ENCODE data around the gene NFKBIE. TPM values are rescaled to one million over a fixed set of nuclear protein-coding genes. Genes with fewer than 3 reads are reported as not detected.

NFKBIE gene
- total and polyA plus RNA-seq, 2 experiments from 2014 or later = 14.0 to 16.7 TPM

DNA sequence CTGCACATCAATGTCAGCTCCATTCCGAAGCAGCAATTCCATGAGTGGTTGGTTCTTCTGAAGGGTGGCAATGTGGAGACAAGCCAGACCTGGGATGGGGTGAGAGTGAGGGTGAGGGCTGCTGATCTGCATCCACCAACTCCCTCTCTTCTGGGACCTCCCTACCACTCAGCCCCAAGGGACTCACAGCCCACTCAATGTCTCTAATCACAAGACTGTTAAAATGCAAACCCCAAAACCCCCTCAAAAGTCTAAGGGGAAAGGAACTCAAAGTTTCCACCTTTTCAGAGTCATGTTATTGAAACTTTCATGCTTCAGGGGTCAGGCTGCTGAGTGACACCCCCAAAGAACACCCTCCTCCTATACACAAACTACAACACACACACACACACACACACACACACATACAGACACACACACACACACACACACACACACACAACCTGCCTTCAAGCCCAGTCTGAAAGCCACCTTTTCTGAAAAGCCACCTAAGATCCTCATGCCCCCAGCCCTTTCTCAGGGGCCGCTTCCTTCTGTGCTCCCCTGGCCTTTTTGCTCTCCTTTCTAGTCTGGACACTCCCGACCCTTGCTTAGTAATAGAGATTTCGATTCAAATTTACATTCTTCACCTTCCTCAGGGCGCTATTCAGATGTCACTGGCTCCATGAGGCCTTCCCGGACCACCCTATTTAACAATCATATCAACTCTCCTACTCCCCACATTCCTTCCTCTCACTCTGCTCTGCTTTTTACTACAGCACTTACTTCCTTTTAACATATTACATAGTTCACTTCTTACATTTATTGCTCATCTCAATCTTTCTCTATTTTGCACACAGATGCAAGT, 4.7 kb downstream of the NFKBIE start:
- no peaks in the 10 kb centered on the region for H3K9me3 ChIP-seq (ENCODE audit: low read depth)
- DNase-seq (ENCODE audit: low spot score) = no peak
- no peak overlapping the region for H3K27ac ChIP-seq
- H3K27me3 ChIP-seq = no peaks in the 10 kb centered on the region
- H3K79me2 ChIP-seq = peaks cover 39% of the 10 kb centered on the region
- H3K4me2 ChIP-seq = no peak overlapping the region
- H3K4me1 ChIP-seq (ENCODE audit: insufficient read depth) = peaks cover 28% of the 10 kb centered on the region
- H4K20me1 ChIP-seq (ENCODE audit: insufficient read depth, poor library complexity, severe bottlenecking) = peaks cover 10% of the 10 kb centered on the region
- H3K9me2 ChIP-seq (replicated peaks; ENCODE audit: insufficient read depth) = no peaks in the 10 kb centered on the region
- H3K4me3 ChIP-seq = no peak overlapping the region
- no peak overlapping the region for H2AFZ ChIP-seq
- no peaks in the 10 kb centered on the region for H3K36me3 ChIP-seq (replicated peaks; ENCODE audit: insufficient read depth, low read depth)
- WGBS (ENCODE audit: low lambda C conversion rate, missing lambda C conversion rate) = 92% methylated on average over 6 of the region's 6 CpGs
- TF ChIP-seq EZH2phosphoT487 (IDR thresholded peaks at IDR 0.05; ENCODE audit: low read depth, severe bottlenecking, unreplicated experiment) = no peak
- no peak for TF ChIP-seq CTCF (IDR thresholded peaks at IDR 0.05; ENCODE audit: poor library complexity)
- no peak for TF ChIP-seq EZH2 (IDR thresholded peaks at IDR 0.05; ENCODE audit: borderline replicate concordance)

DNA sequence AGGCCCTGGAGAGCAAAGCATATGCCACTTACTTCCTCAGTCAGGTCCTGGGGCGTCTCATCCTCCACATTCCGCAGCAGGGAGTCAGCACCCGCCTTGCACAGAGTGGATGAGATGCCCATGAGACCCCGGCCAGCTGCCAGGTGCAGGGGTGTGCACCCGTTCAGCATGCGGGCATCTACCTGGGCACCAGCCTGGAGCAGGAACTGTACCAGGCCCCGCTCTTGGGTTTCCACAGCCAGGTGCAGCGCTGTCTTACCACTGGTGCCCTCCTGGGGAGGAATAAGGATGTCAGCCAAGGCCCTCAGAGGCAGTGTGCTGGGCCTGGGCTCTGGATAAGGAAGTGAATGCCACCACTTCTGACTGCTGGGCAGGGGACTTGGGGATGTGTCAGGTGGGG, 5.3 kb downstream of the NFKBIE start:
- no peak for DNase-seq (ENCODE audit: low spot score)
- 95% methylated on average over 8 of the region's 8 CpGs for WGBS (ENCODE audit: low lambda C conversion rate, missing lambda C conversion rate)

GRCh38 chr6:44258921-44259320, 6.4 kb downstream of the NFKBIE start:
- no peak for DNase-seq (ENCODE audit: low spot score)
- Histone ChIP-seq H2AFZ (no peak overlapping the region), H3K27me3 (no peaks in the 10 kb centered on the region), H3K9me2 (replicated peaks; ENCODE audit: insufficient read depth) (no peaks in the 10 kb centered on the region), H3K9me3 (ENCODE audit: low read depth) (no peaks in the 10 kb centered on the region), H3K27ac (no peak overlapping the region), H3K79me2 (peaks cover 36% of the 10 kb centered on the region), H3K4me2 (no peak overlapping the region), H4K20me1 (ENCODE audit: insufficient read depth, poor library complexity, severe bottlenecking) (peaks cover 17% of the 10 kb centered on the region), H3K4me3 (no peak overlapping the region), H3K36me3 (replicated peaks; ENCODE audit: insufficient read depth, low read depth) (no peaks in the 10 kb centered on the region), H3K4me1 (ENCODE audit: insufficient read depth) (peaks cover 21% of the 10 kb centered on the region)
- no peak for TF ChIP-seq EZH2 (IDR thresholded peaks at IDR 0.05; ENCODE audit: borderline replicate concordance)
- TF ChIP-seq EZH2phosphoT487 (IDR thresholded peaks at IDR 0.05; ENCODE audit: low read depth, severe bottlenecking, unreplicated experiment) = no peak
- TF ChIP-seq CTCF (IDR thresholded peaks at IDR 0.05; ENCODE audit: poor library complexity) = no peak
- WGBS (ENCODE audit: low lambda C conversion rate, missing lambda C conversion rate) = 96% methylated on average over 3 of the region's 3 CpGs

More for the DNA sequence above, 5.3 kb downstream of the NFKBIE start:
- H2AFZ ChIP-seq = no peak overlapping the region
- H3K27me3 ChIP-seq = no peaks in the 10 kb centered on the region
- H3K27ac ChIP-seq = no peak overlapping the region
- peaks cover 10% of the 10 kb centered on the region for H4K20me1 ChIP-seq (ENCODE audit: insufficient read depth, poor library complexity, severe bottlenecking)
- H3K9me3 ChIP-seq (ENCODE audit: low read depth) = no peaks in the 10 kb centered on the region
- peaks cover 39% of the 10 kb centered on the region for H3K79me2 ChIP-seq
- no peak overlapping the region for H3K4me3 ChIP-seq
- no peaks in the 10 kb centered on the region for H3K9me2 ChIP-seq (replicated peaks; ENCODE audit: insufficient read depth)
- TF ChIP-seq EZH2 (IDR thresholded peaks at IDR 0.05; ENCODE audit: borderline replicate concordance) (no peak), CTCF (IDR thresholded peaks at IDR 0.05; ENCODE audit: poor library complexity) (no peak), EZH2phosphoT487 (IDR thresholded peaks at IDR 0.05; ENCODE audit: low read depth, severe bottlenecking, unreplicated experiment) (no peak)
- peaks cover 28% of the 10 kb centered on the region for H3K4me1 ChIP-seq (ENCODE audit: insufficient read depth)
- no peak overlapping the region for H3K4me2 ChIP-seq
- H3K36me3 ChIP-seq (replicated peaks; ENCODE audit: insufficient read depth, low read depth) = no peaks in the 10 kb centered on the region

Data from hepatocyte (in vitro differentiated cells).